ENCODE measurements around the gene MASTL.

The MASTL gene

DNA sequence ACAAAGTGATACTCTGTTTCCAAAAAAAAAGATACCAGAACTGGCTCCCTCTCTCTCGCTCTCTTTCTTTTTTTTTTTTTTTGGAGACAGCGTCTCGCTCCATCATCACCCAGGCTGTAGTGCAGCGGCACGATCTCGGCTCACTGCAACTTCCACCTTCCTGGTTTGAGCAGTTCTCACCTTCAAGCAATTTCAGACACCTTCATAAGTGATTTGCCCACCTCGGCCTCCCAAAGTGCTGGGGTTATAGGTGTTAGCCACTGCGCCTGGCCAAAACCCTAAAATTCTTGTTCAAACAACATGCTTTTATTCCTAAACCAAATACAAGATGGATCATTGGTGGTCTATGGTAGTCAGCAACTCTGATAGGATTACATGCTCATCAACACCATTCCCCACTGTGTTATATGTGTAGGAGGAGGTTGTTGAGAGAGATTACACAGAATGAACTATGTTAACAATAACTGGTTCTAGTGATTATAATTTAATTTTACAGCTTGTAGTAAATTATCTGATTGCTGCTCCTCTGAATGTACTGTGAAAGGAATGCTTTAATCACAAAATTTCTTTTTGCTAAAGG lies 69.9 kb downstream of the MASTL start:
- DNase-seq (ENCODE audit: low read depth, low spot score), result no peak

DNA sequence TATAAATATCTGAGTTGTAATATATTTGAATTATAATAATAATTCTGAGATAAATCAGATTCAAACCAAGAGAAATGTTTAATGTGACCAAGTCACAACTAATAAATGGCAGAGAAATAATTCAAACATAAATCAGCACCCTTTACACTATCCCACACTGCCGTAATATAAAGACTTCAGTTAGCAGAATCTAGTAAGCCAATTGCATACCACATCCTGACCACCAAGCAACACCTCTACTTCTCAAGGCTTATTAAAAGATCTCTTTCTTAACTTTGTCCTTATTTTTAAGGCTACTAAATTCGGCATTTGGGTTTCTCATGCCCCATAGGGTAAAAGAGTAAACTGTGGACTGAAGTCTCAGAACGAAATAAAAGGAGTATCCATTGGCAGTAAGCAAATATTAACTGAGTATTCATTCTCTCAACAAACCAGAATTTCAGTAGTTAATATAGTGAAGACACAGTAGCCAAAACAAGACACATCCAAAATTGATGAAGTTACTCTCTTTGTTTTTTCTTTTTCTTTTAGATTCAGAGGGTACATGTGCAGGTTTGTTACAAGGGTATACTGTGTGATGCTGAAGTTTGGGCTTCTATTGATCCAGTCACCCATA lies 70.6 kb downstream of the MASTL start:
- no peak for DNase-seq (ENCODE audit: low read depth, low spot score)

DNA sequence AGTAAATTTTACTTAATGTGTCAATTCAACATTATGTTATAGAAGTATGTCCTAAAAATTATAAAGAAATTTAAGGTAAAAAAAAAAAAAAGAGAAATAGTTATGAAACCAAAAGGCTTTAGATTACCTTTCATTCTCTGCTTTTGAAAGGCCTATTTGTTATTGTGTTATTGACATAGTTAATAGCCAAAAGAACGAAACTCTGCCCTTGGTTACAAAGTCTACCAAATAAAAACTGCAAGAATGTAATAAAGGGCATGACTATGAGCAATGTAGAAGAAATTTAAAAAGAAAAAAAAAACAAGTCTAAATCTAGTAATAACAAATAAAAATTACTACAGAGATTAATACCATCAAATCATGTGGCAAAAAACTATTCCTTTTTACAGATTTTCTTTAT lies 74.9 kb downstream of the MASTL start:
- DNase-seq (ENCODE audit: low read depth, low spot score), result no peak

GRCh38 chr10:27235706-27236105 lies 80.6 kb downstream of the MASTL start:
- no peak for DNase-seq (ENCODE audit: low read depth, low spot score)
